HG02623 (cell line): ENCODE measurements around the gene TAS2R39.

Experiments
- ATAC-seq: cut with Tn5 transposase; IDR thresholded peaks from one replicate; pipeline ENCODE4 v1.9.1; 2021; ENCODE audit warnings: moderate library complexity; ENCODE audit not compliant: unreplicated experiment

Gene TAS2R39

DNA sequence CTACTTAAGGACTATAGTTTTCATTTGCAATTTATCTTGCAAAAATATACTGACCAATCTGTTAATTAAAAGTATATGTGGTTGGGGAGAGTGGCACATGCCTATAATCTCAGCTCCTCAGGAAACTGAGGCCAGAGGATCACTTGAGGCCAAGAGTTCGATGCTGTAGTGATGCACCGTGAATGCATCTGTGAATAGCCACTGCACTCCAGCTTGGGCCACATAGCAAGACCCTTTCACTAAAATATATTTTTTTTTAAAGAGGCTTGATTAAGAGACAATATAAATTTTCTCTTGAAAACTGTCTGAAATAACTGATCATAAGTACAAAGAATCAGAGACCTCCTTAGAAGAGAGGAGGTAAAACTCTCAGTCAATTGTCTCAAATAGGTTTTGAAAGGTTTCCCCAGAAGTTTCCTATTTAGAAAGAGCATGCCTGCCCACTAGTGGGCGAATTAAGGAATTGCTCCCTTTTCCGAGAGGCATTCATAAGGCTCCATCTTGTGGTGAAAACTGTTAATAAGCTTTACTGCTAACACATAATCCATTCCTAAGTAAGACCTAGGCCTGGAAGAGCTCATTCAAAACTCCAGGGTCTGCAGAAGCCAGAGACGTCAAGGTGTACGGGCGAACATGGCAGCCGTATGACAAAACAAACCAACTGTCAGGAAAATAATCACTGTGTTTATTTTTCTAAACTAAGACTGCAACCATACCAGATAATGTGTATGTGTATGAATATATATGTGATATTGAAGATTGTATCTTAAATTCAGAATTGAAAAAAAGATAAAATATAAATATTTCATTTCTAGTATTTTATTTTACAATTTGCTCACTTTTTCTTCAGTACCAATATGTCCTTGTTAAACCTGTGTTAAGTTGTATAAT is 31.8 kb downstream of the TAS2R39 start:
- ATAC-seq: peak; percentile 91

- no peak for ATAC-seq
These were observed 32.9 kb downstream of the TAS2R39 start for GRCh38 chr7:143216151-143216550.

DNA sequence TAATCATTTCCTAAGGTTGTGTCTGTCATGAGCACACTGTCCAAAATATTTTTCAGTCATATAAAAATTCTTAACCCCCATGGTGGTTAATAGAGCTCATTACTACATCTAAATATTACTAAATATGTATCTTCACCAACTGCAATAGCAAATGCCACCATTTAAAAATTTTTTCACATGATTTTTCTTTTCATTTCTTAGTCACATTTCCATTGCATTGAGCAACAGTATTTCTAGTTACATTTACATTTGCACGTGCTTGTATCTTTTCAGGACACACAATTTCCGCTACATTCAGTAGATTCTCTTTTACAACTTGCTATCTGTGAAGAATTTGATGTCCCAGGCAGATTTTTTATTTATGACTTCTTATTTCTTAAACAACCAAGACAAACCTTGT is 33.5 kb downstream of the TAS2R39 start:
- no peak for ATAC-seq

GRCh38 chr7:143217806-143218205 is 34.6 kb downstream of the TAS2R39 start:
- no peak for ATAC-seq

- no peak for ATAC-seq
These were observed 38.1 kb downstream of the TAS2R39 start for GRCh38 chr7:143221286-143221685.

DNA sequence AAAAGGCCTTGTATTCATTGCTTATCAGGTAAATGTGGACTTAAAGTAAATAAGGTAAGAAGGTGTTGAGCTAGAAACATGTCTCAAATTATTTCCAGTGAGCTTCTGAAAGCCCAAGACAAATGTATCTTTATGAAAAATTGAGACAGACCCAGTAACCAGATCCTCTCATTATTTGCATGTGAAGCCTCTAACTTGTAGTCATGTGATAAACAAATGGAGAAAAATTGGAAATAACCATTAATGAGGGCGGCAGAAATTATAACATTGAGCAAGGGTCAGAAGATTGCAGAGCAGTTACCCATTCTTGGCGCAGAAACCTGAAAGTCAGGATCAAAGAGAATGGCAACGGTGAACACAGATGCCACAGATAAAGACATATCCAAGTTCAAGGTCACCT is 38.5 kb downstream of the TAS2R39 start, which contains the start of gene TAS2R40:
TSS of gene TAS2R40 (plus strand) at position 301 of the 400 bp plus-strand sequence. CDS start at position 343, 42 bp downstream.
- ATAC-seq: no peak

DNA sequence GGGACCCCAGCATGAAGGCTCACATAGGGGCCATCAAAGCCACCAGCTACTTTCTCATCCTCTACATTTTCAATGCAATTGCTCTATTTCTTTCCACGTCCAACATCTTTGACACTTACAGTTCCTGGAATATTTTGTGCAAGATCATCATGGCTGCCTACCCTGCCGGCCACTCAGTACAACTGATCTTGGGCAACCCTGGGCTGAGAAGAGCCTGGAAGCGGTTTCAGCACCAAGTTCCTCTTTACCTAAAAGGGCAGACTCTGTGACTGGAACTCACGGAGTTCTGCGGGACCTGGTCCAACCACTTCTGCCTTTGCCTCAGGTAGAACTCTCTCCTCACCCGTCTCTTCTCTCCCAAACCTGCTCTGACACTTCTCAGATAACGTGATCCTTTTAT is 39.6 kb downstream of the TAS2R39 start:
- no peak for ATAC-seq

- no peak for ATAC-seq
These were observed 40.6 kb downstream of the TAS2R39 start for GRCh38 chr7:143223784-143224183.

DNA sequence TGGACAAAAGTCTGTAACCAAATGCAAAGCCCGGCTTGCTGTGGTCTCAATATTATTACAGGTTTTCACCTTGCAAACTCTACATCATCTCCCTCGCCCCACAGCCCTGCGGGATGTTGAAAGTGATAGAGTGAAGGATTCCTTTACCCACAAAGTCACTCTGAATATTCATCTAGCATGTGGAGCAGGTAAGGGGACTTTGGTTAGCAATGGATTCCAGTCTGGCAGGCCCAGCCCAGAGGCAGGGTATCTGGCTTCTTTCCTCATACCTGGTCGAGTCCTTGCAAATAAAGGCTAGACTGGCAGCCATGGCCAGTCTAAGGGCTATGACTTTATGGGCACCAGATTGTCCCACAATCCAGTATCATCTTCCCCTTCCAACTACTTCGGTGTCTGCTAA is 41.8 kb downstream of the TAS2R39 start:
- no peak for ATAC-seq

DNA sequence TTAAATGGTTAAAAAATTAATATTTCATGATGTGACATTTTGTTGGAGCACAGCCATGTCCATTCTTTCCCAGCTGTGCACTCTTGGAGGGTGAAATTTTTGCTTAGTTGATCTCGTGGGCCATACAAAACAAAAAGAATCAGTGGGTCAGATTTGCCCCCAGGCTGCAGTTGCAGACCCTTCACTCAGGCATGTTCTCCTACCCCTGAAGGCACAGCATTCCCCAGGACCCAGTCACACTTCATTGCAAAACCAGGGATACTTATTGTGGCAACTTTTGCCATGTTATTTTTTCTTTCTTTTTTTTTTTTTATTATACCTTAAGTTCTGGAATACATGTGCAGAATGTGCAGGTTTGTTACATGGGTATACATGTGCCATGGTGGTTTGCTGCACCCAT is 44.6 kb downstream of the TAS2R39 start:
- ATAC-seq: no peak

- no peak for ATAC-seq
These were observed 46.0 kb downstream of the TAS2R39 start for GRCh38 chr7:143229054-143229790.

GRCh38 chr7:143230602-143231457 is 47.6 kb downstream of the TAS2R39 start:
- ATAC-seq: no peak
